ENCODE results near the gene POLH. TPM values are rescaled to one million over a fixed set of nuclear protein-coding genes. Genes with fewer than 3 reads are reported as not detected.
"Not testable (repeated sequence)": the region's sequence is repeated elsewhere in the genome, so short reads cannot be mapped to it uniquely, and the experiment has no call there.

Gene POLH
- total RNA-seq, 1 donor from 2014 or later = 23.3 TPM

DNA sequence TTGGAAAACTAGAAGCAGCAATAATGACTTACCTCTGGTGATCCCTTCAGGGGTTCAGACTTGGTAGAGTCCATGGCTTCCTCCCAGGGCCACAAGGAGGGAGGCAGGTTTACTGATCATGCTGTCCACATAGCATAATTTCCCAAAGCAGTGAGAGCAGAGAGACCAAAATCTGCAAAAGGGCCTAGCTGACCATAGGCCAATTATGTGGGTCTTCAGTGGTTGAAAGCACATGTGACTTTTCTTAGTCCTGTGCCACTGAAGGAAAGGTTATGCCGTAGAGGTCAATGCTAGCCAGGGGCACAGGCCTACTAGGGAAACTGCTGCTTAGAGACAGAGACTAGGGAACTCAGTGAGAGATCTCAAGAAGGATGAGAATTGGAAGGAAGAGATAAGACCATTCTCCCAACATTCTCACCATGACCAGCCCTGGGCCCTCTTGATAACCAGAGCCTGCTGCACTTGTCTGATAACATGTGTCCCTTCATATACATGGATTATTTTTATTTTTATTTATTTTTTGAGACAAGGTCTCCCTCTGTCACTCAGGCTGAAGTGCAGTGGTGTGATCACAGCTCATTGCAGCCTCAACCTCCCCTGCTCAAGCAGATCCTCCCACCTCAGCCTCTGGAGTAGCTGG lies 55.1 kb downstream of the POLH start:
- Mint-ChIP-seq H3K9me3 (no peaks in the 10 kb centered on the region), H3K4me1 (peaks cover 54% of the 10 kb centered on the region), H3K27ac (peak overlapping the region; percentile 74), H3K4me3 (peak overlapping the region; percentile 30), H3K27me3 (no peaks in the 10 kb centered on the region), H3K36me3 (ENCODE audit: low read depth) (peaks cover 20% of the 10 kb centered on the region)
- ChIA-PET CTCF (no interaction called here), POLR2A (interaction anchor here (1.0 to 2.4 kb wide), 3 partner anchors 10 to 114 kb away, joined by 3 to 8 read pairs (median 5); partner anchors contain the start of genes POLR1C and YIPF3)
- DNase-seq (no peak), ATAC-seq (ENCODE audit: low read depth) (no peak)
- intact Hi-C loops (cut with micrococcal nuclease) = no loop called here
- TF ChIP-seq, protein P1, sequence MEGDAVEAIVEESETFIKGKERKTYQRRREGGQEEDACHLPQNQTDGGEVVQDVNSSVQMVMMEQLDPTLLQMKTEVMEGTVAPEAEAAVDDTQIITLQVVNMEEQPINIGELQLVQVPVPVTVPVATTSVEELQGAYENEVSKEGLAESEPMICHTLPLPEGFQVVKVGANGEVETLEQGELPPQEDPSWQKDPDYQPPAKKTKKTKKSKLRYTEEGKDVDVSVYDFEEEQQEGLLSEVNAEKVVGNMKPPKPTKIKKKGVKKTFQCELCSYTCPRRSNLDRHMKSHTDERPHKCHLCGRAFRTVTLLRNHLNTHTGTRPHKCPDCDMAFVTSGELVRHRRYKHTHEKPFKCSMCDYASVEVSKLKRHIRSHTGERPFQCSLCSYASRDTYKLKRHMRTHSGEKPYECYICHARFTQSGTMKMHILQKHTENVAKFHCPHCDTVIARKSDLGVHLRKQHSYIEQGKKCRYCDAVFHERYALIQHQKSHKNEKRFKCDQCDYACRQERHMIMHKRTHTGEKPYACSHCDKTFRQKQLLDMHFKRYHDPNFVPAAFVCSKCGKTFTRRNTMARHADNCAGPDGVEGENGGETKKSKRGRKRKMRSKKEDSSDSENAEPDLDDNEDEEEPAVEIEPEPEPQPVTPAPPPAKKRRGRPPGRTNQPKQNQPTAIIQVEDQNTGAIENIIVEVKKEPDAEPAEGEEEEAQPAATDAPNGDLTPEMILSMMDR (IDR thresholded peaks at IDR 0.05) = no peak

DNA sequence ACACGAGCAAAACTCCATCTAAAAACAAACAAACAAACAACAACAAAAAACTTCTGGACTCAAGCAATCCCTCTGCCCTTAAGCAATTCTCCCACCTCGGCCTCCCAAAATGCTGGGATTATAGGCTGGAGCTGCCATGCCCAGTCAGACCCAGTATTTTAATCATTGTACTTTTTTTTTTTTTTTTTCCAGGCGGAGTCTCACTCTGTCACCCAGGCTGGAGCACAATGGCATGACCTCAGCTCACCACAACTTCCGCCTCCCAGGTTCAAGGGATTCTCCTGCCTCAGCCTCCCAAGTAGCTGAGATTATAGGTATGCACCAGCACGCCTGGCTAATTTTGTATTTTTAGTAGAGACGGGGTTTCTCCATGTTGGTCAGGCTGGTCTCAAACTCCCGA lies 57.0 kb downstream of the POLH start:
- H3K4me1 Mint-ChIP-seq = peaks cover 50% of the 10 kb centered on the region
- CTCF ChIA-PET = interaction anchor here (0.7 kb wide), 1 partner anchor 505 kb away, joined by 5 read pairs; no protein-coding TSS in a partner anchor
- DNase-seq; H3K27ac Mint-ChIP-seq; H3K9me3 Mint-ChIP-seq; ATAC-seq (ENCODE audit: low read depth); H3K4me3 Mint-ChIP-seq; H3K27me3 Mint-ChIP-seq; intact Hi-C loops (cut with micrococcal nuclease): not testable (repeated sequence)
- peaks cover 20% of the 10 kb centered on the region for H3K36me3 Mint-ChIP-seq (ENCODE audit: low read depth)
- POLR2A ChIA-PET = interaction anchor here (0.7 to 1.4 kb wide), 2 partner anchors 58 to 118 kb away, joined by 3 to 5 read pairs; partner anchors contain the start of gene XPO5

DNA sequence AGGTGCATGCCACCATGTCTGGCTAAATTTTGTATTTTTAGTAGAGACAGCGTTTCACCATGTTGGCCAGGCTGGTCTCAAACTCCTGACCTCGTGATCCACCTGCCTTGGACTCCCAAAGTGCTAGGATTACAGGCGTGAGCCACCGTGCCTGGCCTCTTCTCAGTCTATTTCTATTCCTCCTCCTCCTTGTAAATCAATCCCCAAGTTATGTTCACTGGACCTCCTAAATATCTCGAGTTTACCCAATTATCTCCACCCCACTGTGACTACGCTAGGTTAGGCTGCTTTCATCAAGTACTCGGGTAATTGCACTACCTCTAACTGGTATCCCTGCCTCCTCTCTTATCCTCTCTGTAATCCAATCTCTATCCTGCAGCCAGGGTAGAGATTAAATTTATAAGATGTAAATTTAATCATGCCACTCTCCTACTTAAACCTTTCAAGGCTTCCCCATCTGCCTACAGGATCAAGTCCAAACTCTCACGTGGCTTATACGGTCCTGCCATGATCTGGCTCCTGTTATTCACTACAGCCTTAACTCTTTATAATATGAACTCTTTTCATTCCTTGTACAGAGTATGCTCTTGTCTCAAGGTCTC lies 58.8 kb downstream of the POLH start:
- peaks cover 55% of the 10 kb centered on the region for H3K4me1 Mint-ChIP-seq
- peak overlapping the region; percentile 98 for H3K4me3 Mint-ChIP-seq
- peaks cover 28% of the 10 kb centered on the region for H3K36me3 Mint-ChIP-seq (ENCODE audit: low read depth)
- intact Hi-C loops (cut with micrococcal nuclease) = no loop called here
- H3K27ac Mint-ChIP-seq = peak overlapping the region; percentile 96
- ChIA-PET POLR2A (interaction anchor here (0.6 to 2.1 kb wide), 7 partner anchors 10 to 612 kb away, joined by 3 to 12 read pairs (median 5); partner anchors contain the start of genes HSP90AB1, RSPH9 and VEGFA), CTCF (no interaction called here)
- H3K9me3 Mint-ChIP-seq = no peaks in the 10 kb centered on the region
- DNase-seq (no peak), ATAC-seq (ENCODE audit: low read depth) (no peak)
- H3K27me3 Mint-ChIP-seq = no peaks in the 10 kb centered on the region
- TF ChIP-seq, protein P1 (IDR thresholded peaks at IDR 0.05) = no peak

DNA sequence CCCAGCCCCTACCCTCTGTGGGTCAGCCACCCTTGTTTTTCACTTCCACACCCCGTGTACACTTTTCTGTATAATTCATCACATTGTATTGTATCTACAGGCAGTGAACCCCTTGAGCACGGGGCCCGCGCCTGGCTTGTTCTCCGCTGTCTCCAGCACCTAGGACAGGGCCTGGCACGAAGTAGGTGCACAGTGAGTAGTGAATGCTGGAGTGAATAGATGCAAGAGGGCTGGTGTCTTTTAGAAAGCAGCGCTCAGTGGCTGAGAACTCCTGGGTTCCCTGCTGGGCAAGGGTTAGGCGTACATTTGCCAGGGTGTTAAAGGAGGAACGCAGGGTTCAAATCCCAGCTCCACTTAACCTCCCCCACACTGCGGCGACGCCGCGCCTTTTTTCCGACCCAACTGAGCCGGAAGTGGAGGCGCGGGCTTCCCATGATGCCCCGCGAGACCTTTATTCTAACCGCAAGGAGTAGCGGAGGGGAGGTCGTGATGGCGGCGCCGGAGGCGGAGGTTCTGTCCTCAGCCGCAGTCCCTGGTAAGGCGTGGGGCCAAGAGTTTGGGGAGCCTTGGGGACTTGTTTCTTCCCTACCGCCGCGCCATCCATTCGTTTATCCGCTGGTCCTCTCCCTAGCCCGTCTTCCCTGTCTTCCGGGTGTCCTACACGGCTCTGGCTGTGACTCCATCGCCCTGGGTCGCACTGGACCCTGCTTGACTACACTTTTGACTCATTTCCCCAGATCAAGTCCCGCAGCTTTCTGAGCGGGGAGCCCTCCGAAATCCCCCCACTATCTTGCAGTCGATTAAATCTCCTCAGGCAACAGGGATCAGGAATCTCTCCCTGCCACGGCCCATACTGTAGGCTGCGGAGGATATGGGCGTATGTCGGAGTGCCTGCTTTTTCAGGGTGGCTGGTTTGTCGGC lies 59.7 kb downstream of the POLH start, which contains the start of gene MAD2L1BP:
MAD2L1BP (plus strand) TSS at position 454 of the 921 bp plus-strand sequence; CDS start at position 490, 36 bp downstream.
- Mint-ChIP-seq H3K4me3 (peak within 1 kb of the TSS; percentile 98), H3K27me3 (no peaks in the 10 kb centered on the region), H3K36me3 (ENCODE audit: low read depth) (peaks cover 36% of the 10 kb centered on the region), H3K27ac (peak within 1 kb of the TSS; percentile 96), H3K4me1 (peaks cover 48% of the 10 kb centered on the region), H3K9me3 (no peaks in the 10 kb centered on the region)
- ATAC-seq (ENCODE audit: low read depth) (peak; percentile 88), DNase-seq (peak; percentile 77)
- ChIA-PET POLR2A (interaction anchor here (0.6 to 2.1 kb wide), 10 partner anchors 9 to 611 kb away, joined by 3 to 12 read pairs (median 4); partner anchors contain the start of genes HSP90AB1, KLC4, MRPL2 and RSPH9), CTCF (interaction anchor here (0.8 kb wide), 1 partner anchor 79 kb away, joined by 4 read pairs; no protein-coding TSS in a partner anchor)
- intact Hi-C loops (cut with micrococcal nuclease) = loop anchor here (1.0 kb wide), 1 partner anchor 10 kb away; the partner anchor contains the start of gene RSPH9
- TF ChIP-seq, protein P1 (IDR thresholded peaks at IDR 0.05) = no peak

DNA sequence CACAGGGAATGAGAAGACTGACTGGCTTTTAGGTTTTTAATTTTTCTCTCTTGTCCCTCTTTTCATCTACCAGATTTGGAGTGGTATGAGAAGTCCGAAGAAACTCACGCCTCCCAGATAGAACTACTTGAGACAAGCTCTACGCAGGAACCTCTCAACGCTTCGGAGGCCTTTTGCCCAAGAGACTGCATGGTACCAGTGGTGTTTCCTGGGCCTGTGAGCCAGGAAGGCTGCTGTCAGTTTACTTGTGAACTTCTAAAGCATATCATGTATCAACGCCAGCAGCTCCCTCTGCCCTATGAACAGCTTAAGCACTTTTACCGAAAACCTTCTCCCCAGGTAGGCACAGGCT lies 60.3 kb downstream of the POLH start:
- Mint-ChIP-seq H3K4me3 (peak overlapping the region; percentile 98), H3K36me3 (ENCODE audit: low read depth) (peaks cover 40% of the 10 kb centered on the region), H3K27me3 (no peaks in the 10 kb centered on the region), H3K4me1 (peaks cover 44% of the 10 kb centered on the region), H3K9me3 (no peaks in the 10 kb centered on the region), H3K27ac (peak overlapping the region; percentile 96)
- TF ChIP-seq, protein P1 (IDR thresholded peaks at IDR 0.05) = no peak
- CTCF ChIA-PET = interaction anchor here (0.8 kb wide), 1 partner anchor 79 kb away, joined by 4 read pairs; no protein-coding TSS in a partner anchor
- POLR2A ChIA-PET = interaction anchor here (0.7 to 2.1 kb wide), 6 partner anchors 9 to 611 kb away, joined by 3 to 12 read pairs (median 4); partner anchors contain the start of genes HSP90AB1, KLC4, MRPL2 and RSPH9
- DNase-seq = no peak
- peak; percentile 5 for ATAC-seq (ENCODE audit: low read depth)
- intact Hi-C loops (cut with micrococcal nuclease) = loop anchor here (1.0 kb wide), 1 partner anchor 9 kb away; the partner anchor contains the start of gene RSPH9
